HG02642 (cell line): Measurements from ENCODE around the gene VWA3B.
"Not testable (repeated sequence)": the region's sequence is repeated elsewhere in the genome, so short reads cannot be mapped to it uniquely, and the experiment has no call there.

ENCODE experiments used
- ATAC-seq: cut with Tn5 transposase; IDR thresholded peaks from one replicate; pipeline ENCODE4 v1.9.1; 2021; ENCODE audit warnings: mild to moderate bottlenecking; ENCODE audit not compliant: unreplicated experiment, poor library complexity

Gene VWA3B

GRCh38 chr2:98295275-98295674 is 208.3 kb downstream of the VWA3B start:
- ATAC-seq: no peak

GRCh38 chr2:98295721-98296414 is 208.9 kb downstream of the VWA3B start:
- no peak for ATAC-seq

- ATAC-seq: no peak
These were observed 209.5 kb downstream of the VWA3B start for GRCh38 chr2:98296440-98296839.

- ATAC-seq: no peak
These were observed 211.1 kb downstream of the VWA3B start for GRCh38 chr2:98297817-98298682.

GRCh38 chr2:98298683-98299164 is 211.8 kb downstream of the VWA3B start:
- no peak for ATAC-seq

DNA sequence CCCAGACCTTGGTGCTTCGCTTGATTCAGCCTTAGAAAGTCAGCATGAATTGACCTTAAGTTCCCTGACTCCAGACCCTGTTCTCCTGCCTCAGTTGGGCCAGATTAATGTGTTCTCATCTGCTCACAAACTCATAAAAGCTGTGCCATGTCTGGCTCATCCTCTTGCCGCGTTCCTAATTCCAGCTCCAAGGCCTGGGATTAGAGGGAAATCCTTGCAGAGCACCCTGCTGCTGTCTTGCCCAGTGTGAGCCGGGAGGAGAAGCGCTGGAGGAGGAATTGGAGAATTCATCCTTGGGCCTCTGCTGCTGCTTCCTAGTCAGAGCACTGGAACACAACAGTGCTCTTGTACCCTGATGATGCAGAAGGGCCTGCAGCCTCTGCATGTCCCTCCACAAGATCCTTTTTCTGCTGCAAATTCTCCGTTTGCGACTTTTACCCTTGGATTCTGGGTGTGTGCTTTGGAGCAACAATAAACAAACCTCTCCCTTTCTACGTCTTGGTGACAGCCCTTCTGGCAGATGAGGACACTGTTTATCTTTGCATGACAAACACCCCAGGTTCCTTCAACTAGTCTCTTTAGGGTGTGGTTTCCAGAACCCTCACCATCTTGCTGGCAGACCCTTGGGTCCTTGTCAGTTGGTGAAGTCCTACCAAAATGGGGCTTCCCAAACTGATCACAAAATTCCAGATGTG is 212.4 kb downstream of the VWA3B start:
- ATAC-seq: no peak

GRCh38 chr2:98300141-98300874 is 213.3 kb downstream of the VWA3B start:
- ATAC-seq: no peak

DNA sequence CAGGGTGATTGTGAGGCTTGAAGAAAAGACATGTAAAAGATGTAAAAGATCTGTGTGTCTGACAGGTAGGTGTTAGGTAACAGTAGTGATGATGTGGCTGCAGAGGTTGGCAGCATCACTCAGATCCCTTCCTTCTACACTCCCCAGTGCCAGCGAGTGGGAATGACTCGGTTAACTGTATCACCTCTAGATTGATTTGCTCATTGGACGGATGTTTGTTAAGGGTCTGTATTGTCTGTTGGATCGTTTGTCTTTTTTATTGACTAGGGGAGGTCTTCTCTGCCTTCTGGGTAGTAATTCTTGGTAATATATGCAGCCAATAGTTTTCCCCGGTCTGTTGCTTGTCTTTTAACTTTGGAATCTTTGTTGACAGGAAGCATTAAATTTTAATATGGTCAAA is 214.5 kb downstream of the VWA3B start:
- no peak for ATAC-seq

- ATAC-seq: not testable (repeated sequence)
These were observed 220.2 kb downstream of the VWA3B start for GRCh38 chr2:98307131-98307696.

DNA sequence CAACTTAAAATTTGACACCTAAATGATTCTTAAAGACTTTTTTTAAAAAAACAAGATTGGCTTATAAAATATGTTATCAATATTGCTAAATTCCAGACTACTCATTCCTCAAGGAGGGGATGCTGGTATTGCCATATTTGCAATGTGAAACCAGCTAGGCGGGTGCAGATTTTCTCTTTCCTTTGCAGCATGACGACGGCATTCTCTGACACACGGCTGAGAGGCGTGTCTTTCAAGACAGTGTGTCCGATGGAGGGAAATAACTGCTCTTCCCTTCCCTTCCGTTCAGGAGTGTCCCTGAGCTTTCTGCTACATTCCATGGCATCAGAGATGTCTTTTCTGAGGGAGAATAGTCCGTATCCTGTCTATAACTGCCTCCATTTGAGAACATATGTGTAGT is 221.1 kb downstream of the VWA3B start:
- ATAC-seq: no peak

- ATAC-seq: no peak
These were observed 221.6 kb downstream of the VWA3B start for GRCh38 chr2:98308532-98308931.

- no peak for ATAC-seq
These were observed 222.6 kb downstream of the VWA3B start for GRCh38 chr2:98309580-98309979.

DNA sequence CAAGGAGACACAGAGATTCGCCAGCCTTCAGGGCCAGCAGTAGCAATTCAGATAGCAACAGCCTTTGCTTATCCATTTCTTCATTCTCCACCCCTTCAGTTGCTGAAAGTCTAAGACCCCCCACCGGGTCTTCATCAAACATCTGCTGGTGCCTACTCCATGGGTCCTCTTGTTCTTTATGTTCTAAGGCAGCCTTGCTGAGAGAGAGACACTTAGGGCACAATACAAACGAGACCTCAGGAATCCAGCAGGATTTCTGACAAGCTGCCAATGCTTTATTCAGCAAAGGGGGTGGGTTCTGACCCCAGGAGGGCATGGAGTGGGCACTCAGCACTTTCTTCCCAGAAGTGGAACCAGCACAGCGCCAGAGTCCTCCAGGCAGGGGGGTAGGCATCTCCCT is 223.0 kb downstream of the VWA3B start:
- ATAC-seq: no peak

DNA sequence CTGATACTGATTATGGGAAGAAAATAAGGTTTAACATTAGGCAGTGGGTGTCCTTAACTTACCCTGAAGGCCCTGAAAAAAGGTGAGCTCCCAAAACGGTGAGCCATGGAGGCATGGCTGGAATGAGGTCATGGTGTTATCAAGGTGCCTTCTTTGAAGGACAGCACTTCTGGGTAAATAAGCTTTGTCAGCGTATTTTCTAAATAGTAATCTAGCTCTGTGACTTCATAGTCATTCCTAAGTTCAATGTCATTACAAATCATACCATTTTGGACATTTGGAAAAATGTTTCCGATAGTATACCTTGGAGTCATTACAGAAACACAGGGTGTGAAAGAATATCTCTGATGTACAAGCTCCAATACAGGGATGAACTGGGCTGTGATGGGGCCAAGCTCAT is 224.1 kb downstream of the VWA3B start:
- ATAC-seq: no peak

- ATAC-seq: no peak
These were observed 225.0 kb downstream of the VWA3B start for GRCh38 chr2:98311771-98312545.

DNA sequence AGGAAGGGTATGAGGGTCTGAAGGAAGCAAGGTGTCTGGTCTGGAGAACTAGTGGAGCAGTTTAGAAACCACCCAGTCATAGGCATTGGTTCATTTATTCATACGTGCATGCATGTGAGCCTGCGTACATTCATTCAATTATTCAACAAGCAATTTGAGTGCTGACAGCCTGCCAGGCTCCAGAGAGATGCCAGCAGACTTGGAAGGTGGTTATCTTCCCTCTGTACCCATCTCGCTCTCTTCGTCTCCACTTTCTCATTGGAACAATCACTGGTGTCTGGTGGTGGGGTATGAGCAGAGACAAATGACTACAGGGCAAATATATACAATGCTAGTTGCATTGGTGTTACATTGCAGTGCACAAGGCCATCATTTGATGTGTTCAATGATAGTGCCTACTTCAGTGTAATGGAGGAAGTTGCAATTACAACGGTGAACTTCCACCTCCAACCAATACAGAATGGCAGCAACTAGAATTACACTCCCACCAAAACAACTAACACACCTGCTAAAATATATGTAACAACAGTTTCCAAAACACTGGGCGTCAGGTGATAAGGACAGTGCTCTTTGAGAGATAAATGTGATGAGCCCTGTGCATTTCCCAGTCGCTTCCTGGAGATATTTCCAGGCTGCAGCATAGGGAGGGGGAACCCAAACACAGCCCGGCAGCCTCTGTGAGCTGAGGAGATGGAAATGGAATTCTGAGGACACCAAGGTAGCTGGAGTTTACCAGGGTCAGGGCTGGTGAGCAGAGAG is 226.7 kb downstream of the VWA3B start:
- ATAC-seq: no peak

DNA sequence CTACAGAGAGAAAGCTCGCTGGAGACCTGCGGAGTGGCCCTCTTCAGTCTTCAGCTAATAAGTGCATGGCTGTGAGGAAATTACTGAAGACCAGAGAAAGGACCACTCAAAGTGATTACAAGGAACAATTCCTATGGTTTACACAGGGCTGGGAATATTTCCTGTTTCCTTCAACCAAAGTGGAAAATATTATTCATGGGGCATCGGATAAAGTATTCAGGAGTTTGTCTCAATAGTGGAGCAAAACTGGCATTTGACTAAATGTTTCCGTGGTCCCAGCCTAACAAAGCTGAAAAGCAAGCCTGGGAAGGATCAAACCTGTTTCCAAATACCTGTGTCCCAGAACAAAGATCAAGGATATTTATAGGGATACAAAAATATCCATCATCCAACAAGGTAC is 227.3 kb downstream of the VWA3B start:
- ATAC-seq: no peak

DNA sequence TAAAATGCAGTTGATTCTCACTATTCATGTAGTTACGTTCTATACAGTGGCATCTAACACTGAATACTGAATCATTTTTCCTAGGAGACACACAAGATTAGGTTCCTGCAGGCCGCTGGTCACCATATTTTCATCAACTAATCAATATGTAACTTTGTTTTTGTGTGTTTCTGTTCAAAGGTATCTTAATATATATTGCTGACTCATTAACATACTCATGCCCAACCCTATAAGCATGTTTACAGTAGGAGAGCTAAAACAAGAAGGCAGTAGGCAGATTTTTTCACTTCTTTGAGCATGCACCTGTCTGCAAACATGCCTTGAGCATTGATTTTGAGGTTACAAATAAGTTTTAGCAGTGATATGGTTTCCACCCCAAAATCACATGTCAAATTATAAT is 229.0 kb downstream of the VWA3B start:
- no peak for ATAC-seq

DNA sequence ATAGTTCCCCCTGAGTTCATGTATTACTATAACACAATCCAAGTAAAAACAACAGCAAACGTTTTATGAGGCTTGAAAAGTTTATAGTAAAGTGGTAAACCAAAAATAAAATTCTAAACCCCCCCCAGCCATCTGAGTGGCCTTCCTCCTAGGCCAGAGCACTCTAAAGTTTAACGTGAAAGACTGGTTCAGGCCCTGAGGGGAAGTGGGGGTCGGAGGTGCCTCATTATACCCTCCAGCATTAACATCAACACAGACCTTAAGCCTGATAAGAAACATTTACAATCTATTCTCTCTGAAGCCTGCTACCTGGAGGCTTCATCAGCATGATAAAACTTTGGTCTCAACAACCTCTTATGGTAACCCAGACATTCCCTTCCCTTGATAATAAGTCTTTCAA is 230.2 kb downstream of the VWA3B start:
- no peak for ATAC-seq
